Large intestine (tissue), 3 donors: Measurements from ENCODE around the gene COL5A1. TPM values are rescaled to one million over a fixed set of nuclear protein-coding genes. Genes with fewer than 3 reads are reported as not detected.

Experiments
- DNase-seq, 2 donors: peaks; one replicate each; pipeline versions ENCODE4 v3.0.0 to v3.0.0-alpha.2; 2013
- H3K27ac ChIP-seq: one replicate; pipeline ENCODE4 v1.5.1; 2013; ENCODE audit warnings: low read length
- H3K27me3 ChIP-seq: 2 replicates; pipeline ENCODE4 v1.6.1; 2013; ENCODE audit warnings: low read length; ENCODE audit not compliant: control insufficient read depth, insufficient read depth
- H3K36me3 ChIP-seq: 2 replicates; pipeline ENCODE4 v1.6.1; 2013; ENCODE audit warnings: low read length; ENCODE audit not compliant: control insufficient read depth, insufficient read depth
- H3K4me1 ChIP-seq: one replicate; pipeline ENCODE4 v1.6.1; 2013; ENCODE audit warnings: low read length; ENCODE audit not compliant: control insufficient read depth, insufficient read depth
- H3K4me3 ChIP-seq: one replicate; pipeline ENCODE4 v1.5.1; 2013; ENCODE audit warnings: low read length
- H3K9me3 ChIP-seq: one replicate; pipeline ENCODE4 v1.6.1; 2013; ENCODE audit warnings: mild to moderate bottlenecking, low read depth, low read length, moderate library complexity; ENCODE audit not compliant: control insufficient read depth
- WGBS: methylation state at CpG from one replicate; pipeline ENCODE4 v1.1.5; 2013; ENCODE audit warnings: low lambda C conversion rate; ENCODE audit not compliant: insufficient coverage; 5-methylcytosine and 5-hydroxymethylcytosine counted together
- polyA plus RNA-seq: library from polyadenylated mRNA; unstranded; fragments of 120-200 nt; gene quantifications from one replicate; pipeline ENCODE4 v1.2.1, GENCODE V29; 2013

Gene COL5A1
- polyA plus RNA-seq, 1 donor, result 79.9 TPM

- Histone ChIP-seq H3K27ac (no peak overlapping the region), H3K4me3 (no peak overlapping the region), H3K27me3 (no peaks in the 10 kb centered on the region), H3K36me3 (no peaks in the 10 kb centered on the region), H3K4me1 (no peaks in the 10 kb centered on the region), H3K9me3 (no peaks in the 10 kb centered on the region)
- DNase-seq, result no peak
- WGBS, result 80% methylated on average over 1 of the region's 13 CpGs
Measured at GRCh38 chr9:134606951-134607731, 34.5 kb upstream of the COL5A1 start.

- no peak for DNase-seq
- 63% methylated on average over 2 of the region's 4 CpGs for WGBS
- no peaks in the 10 kb centered on the region for H3K9me3 ChIP-seq
- H3K27ac ChIP-seq, result no peak overlapping the region
- no peaks in the 10 kb centered on the region for H3K27me3 ChIP-seq
- H3K4me1 ChIP-seq, result no peaks in the 10 kb centered on the region
- no peak overlapping the region for H3K4me3 ChIP-seq
- H3K36me3 ChIP-seq, result no peaks in the 10 kb centered on the region
Measured at GRCh38 chr9:134607971-134608370, 33.6 kb upstream of the COL5A1 start.

GRCh38 chr9:134611046-134611445 is 30.6 kb upstream of the COL5A1 start:
- Histone ChIP-seq H3K4me3 (no peak overlapping the region), H3K4me1 (no peaks in the 10 kb centered on the region), H3K36me3 (no peaks in the 10 kb centered on the region), H3K9me3 (no peaks in the 10 kb centered on the region), H3K27me3 (no peaks in the 10 kb centered on the region), H3K27ac (no peak overlapping the region)
- DNase-seq, result no peak
- WGBS, result 40% methylated on average over 1 of the region's 4 CpGs

GRCh38 chr9:134612309-134612708 is 29.3 kb upstream of the COL5A1 start:
- Histone ChIP-seq H3K4me3 (no peak overlapping the region), H3K27ac (no peak overlapping the region), H3K4me1 (no peaks in the 10 kb centered on the region), H3K9me3 (no peaks in the 10 kb centered on the region), H3K36me3 (no peaks in the 10 kb centered on the region), H3K27me3 (no peaks in the 10 kb centered on the region)
- DNase-seq, result no peak
- WGBS, result 100% methylated on average over 1 of the region's 1 CpG

- DNase-seq, result no peak
- 57% methylated on average over 1 of the region's 1 CpG for WGBS
- Histone ChIP-seq H3K4me1 (no peaks in the 10 kb centered on the region), H3K9me3 (no peaks in the 10 kb centered on the region), H3K4me3 (no peak overlapping the region), H3K27me3 (no peaks in the 10 kb centered on the region), H3K36me3 (no peaks in the 10 kb centered on the region), H3K27ac (no peak overlapping the region)
Measured at GRCh38 chr9:134612715-134613114, 28.9 kb upstream of the COL5A1 start.

GRCh38 chr9:134614256-134614655 is 27.3 kb upstream of the COL5A1 start:
- H3K4me1 ChIP-seq, result no peaks in the 10 kb centered on the region
- H3K27me3 ChIP-seq, result no peaks in the 10 kb centered on the region
- no peaks in the 10 kb centered on the region for H3K36me3 ChIP-seq
- H3K4me3 ChIP-seq, result no peak overlapping the region
- DNase-seq, result no peak
- H3K9me3 ChIP-seq, result no peaks in the 10 kb centered on the region
- H3K27ac ChIP-seq, result no peak overlapping the region
- WGBS, result no CpG with 5 or more reads among the region's 3 CpGs

GRCh38 chr9:134616341-134616740 is 25.3 kb upstream of the COL5A1 start:
- no peak overlapping the region for H3K27ac ChIP-seq
- WGBS, result no CpG with 5 or more reads among the region's 3 CpGs
- no peaks in the 10 kb centered on the region for H3K9me3 ChIP-seq
- H3K4me3 ChIP-seq, result no peak overlapping the region
- no peak for DNase-seq
- H3K27me3 ChIP-seq, result no peaks in the 10 kb centered on the region
- no peaks in the 10 kb centered on the region for H3K36me3 ChIP-seq
- no peaks in the 10 kb centered on the region for H3K4me1 ChIP-seq

GRCh38 chr9:134617246-134617645 is 24.4 kb upstream of the COL5A1 start:
- no peak overlapping the region for H3K4me3 ChIP-seq
- no peak for DNase-seq
- H3K9me3 ChIP-seq, result no peaks in the 10 kb centered on the region
- H3K27me3 ChIP-seq, result no peaks in the 10 kb centered on the region
- H3K27ac ChIP-seq, result no peak overlapping the region
- H3K36me3 ChIP-seq, result no peaks in the 10 kb centered on the region
- H3K4me1 ChIP-seq, result no peaks in the 10 kb centered on the region
- no CpG with 5 or more reads among the region's 8 CpGs for WGBS

- no peaks in the 10 kb centered on the region for H3K36me3 ChIP-seq
- no peaks in the 10 kb centered on the region for H3K9me3 ChIP-seq
- no peaks in the 10 kb centered on the region for H3K4me1 ChIP-seq
- no peak overlapping the region for H3K4me3 ChIP-seq
- DNase-seq, result no peak
- no peaks in the 10 kb centered on the region for H3K27me3 ChIP-seq
- no peak overlapping the region for H3K27ac ChIP-seq
- no CpG with 5 or more reads among the region's 8 CpGs for WGBS
Measured at GRCh38 chr9:134617836-134618162, 23.8 kb upstream of the COL5A1 start.

- no peak overlapping the region for H3K27ac ChIP-seq
- H3K36me3 ChIP-seq, result no peaks in the 10 kb centered on the region
- H3K4me3 ChIP-seq, result no peak overlapping the region
- no peaks in the 10 kb centered on the region for H3K9me3 ChIP-seq
- H3K27me3 ChIP-seq, result no peaks in the 10 kb centered on the region
- no peaks in the 10 kb centered on the region for H3K4me1 ChIP-seq
- DNase-seq, result no peak
- WGBS, result no CpG with 5 or more reads among the region's 18 CpGs
Measured at GRCh38 chr9:134618163-134618832, 23.3 kb upstream of the COL5A1 start.
